SJSA1 (cell line): ENCODE results near the gene KCNJ12. TPM values are rescaled to one million over a fixed set of nuclear protein-coding genes. Genes with fewer than 3 reads are reported as not detected.
"Not testable (repeated sequence)": the region's sequence is repeated elsewhere in the genome, so short reads cannot be mapped to it uniquely, and the experiment has no call there.

Experiments
- DNase-seq, 2 experiments: peaks; one replicate each; pipeline ENCODE4 v3.0.0-alpha.2; 2015 to 2020; ENCODE audit warnings: low spot score in 2 of 2, low read depth in 1 of 2
- H3K27ac ChIP-seq: fragments of 250-450 bp; sonication (Bioruptor Pico); 2 replicates; pipeline ENCODE4 v1.5.1; 2020; ENCODE audit warnings: mild to moderate bottlenecking, moderate library complexity
- H3K27me3 ChIP-seq: fragments of 250-450 bp; sonication (Bioruptor Pico); replicated peaks from 2 replicates; pipeline ENCODE4 v1.5.1; 2020; ENCODE audit warnings: mild to moderate bottlenecking, moderate library complexity
- H3K36me3 ChIP-seq: fragments of 250-450 bp; sonication (Bioruptor Pico); 2 replicates; pipeline ENCODE4 v1.5.1; 2020; ENCODE audit warnings: mild to moderate bottlenecking
- H3K4me1 ChIP-seq: fragments of 250-450 bp; sonication (Bioruptor Pico); replicated peaks from 2 replicates; pipeline ENCODE4 v1.6.1; 2021; ENCODE audit warnings: mild to moderate bottlenecking
- H3K4me3 ChIP-seq: fragments of 250-450 bp; sonication (Bioruptor Pico); 2 replicates; pipeline ENCODE4 v1.5.1; 2020; ENCODE audit warnings: mild to moderate bottlenecking
- H3K9me3 ChIP-seq: fragments of 250-450 bp; sonication (Bioruptor Pico); replicated peaks from 2 replicates; pipeline ENCODE4 v1.5.1; 2020; ENCODE audit warnings: mild to moderate bottlenecking
- total RNA-seq: library from RNA; depleted of rRNA; stranded (reverse); fragments of >200 nt; shearing (Covaris generic); gene quantifications from 2 replicates; pipeline ENCODE4 v1.2.3, GENCODE V29; 2014; rRNA removed

KCNJ12 gene
- not detected in 2 replicates for total RNA-seq

DNA sequence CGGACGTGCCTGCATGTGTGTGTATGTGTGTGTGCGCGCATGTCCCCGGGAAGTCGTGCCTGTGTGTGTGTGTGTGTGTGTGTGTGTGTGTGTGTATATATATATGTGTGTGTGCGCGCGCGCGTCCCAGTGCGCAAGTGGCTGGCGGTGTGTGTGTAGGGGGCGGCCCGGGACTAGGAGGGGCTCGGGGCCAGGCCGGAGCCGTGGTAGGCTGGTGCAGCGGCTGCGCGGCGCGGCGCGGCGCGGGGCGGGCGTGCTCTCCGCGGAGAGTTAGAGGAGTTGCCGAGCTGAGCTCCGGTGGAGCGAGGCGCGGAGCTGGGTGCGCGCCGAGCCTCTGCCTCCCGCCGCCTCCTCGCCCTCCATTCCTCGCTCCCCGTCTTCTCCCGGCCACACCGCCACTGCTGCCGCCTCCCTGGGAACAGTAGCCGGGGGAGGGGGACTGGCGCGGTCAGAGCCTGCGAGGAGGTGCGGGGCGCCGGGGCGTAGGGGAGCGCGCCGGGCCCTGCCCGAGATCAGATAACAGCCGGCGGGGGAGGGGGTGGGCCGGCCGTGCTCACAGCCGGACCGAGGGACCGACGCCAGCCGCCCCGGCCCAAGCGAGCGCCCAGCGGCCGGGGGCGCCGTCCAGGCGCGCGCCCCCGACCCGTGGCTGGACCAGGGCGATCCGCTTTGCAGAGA, at the start of gene KCNJ12:
KCNJ12 (plus strand) TSS at position 277 of the 678 bp plus-strand sequence. CDS start 38,986 bp downstream, outside the sequence.
- Histone ChIP-seq H3K4me1 (peaks cover 10% of the 10 kb centered on the region), H3K4me3 (no peak within 1 kb of the TSS), H3K9me3 (no peaks in the 10 kb centered on the region), H3K27ac (no peak within 1 kb of the TSS), H3K36me3 (no peaks in the 10 kb centered on the region), H3K27me3 (peaks cover 26% of the 10 kb centered on the region)
- DNase-seq = no peak

DNA sequence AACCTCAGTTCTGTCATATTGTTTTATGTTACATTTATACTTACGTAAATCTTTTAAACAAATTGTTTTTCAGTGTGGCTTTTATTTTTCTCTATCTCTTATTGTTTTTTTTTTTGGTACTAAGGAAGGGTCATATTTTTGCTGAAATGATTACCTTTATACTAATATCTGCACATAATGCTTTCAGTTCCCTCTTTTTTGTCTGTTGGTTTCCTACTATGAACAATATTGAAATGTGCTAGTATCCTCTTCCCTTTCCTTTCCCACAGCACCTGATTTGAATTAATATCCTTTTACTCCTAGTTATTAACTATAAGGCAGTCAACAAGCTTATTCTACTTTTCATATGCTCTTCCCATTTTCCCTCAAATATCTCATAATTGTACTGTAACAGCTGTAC, 48.2 kb upstream of the KCNJ12 start:
- not testable (repeated sequence) for H3K36me3 ChIP-seq, H3K27ac ChIP-seq, H3K4me1 ChIP-seq, H3K9me3 ChIP-seq, H3K4me3 ChIP-seq, H3K27me3 ChIP-seq, DNase-seq

DNA sequence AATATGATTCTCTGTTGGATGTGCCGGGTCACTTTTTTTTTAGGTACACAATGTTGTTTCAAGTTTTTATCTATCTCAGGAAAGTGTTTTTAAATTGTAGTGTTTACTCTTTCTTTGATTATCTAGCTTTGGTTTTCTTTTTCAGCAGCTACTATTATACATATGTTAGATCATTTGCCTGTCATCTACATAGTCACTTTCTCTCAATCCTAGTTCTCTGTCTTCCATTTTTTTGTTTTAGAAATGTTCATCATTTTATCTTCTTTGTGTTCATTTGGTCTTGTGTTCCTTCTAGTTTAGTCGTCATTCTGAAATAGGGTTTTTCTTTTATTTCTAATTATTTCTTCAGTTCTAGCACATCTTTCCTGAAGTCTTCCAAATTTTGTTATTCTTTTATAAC, 47.4 kb upstream of the KCNJ12 start:
- not testable (repeated sequence) for H3K36me3 ChIP-seq, DNase-seq, H3K4me3 ChIP-seq

DNA sequence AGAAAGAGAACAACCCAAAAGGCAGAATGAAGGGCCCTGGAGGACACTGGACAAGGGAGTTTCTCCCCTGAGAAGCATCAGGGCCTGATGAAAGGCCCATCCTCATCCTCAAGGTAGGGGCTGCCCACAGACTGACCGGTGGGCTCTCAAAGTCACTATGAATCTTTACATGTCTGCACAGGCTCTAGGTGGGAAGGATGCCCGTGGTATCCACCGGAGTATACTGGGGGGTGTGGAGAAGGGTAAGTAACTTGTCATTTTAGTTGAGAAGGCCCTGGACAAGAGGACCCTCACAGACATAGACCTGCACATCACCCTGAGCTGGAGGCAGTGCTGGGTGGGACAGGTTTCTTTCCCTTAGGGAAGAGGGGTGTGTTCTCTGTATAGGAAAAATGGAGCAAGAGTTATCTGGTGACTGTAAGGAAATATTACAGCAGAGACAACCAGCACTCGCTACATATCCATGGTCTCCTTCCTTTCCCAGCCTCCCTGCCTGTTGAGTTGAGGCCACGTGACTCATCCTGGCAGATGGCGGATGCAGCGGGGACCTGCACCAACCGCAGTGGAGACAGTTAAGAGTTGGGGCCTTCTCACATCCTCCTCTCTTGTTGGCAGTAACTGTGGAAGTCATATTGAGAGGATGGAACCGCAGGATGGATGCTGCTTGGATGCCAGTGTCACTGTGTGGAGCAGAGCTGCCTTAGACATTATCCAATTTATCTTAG, 45.6 kb upstream of the KCNJ12 start:
- Histone ChIP-seq H3K27ac (no peak overlapping the region), H3K4me3 (no peak overlapping the region)
- peak in 1 of 2 experiments; percentile 34 for DNase-seq

More for the DNA sequence above, 47.4 kb upstream of the KCNJ12 start:
- not testable (repeated sequence) for H3K27me3 ChIP-seq, H3K4me1 ChIP-seq, H3K9me3 ChIP-seq, H3K27ac ChIP-seq

DNA sequence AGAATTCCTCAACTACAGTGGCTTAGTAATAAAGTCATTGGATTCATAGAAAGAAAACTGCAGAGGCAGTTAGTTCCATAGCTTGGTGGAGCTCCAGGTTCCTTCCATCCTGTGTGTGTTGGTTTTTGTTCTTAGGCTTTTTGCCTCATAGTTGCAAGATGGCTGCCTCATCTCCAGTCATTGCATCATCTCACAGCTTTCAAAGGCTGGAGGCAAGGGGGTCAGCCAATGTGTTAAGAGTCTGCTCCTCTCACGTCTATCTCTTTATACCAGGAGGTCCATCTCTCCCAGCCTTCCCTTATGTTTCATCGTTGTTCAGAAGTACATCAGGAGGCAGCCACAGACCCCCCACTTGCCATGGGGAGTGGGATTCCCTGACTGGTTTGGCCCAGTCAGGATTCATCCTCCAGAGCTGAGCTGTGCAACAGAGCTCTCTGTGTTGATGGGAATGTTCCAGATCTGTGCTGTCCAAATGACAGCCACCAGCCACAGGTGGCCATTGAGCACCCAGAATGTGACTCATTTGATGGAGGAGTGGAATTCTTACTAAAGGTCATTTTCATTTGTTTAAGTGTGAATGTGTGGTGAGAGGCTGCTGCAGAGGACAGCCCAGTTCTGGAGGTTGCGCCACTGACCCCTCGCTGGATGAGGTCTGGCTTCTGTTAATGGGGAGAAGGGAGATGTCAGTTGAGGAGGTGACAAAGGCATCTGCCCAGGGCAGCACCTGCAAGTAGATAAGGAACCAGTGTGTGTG, 39.4 kb upstream of the KCNJ12 start:
- not testable (repeated sequence) for H3K4me1 ChIP-seq, H3K9me3 ChIP-seq, H3K4me3 ChIP-seq, H3K36me3 ChIP-seq, DNase-seq, H3K27ac ChIP-seq, H3K27me3 ChIP-seq

More for the DNA sequence above, 45.6 kb upstream of the KCNJ12 start:
- H3K27me3 ChIP-seq = no peaks in the 10 kb centered on the region
- no peaks in the 10 kb centered on the region for H3K36me3 ChIP-seq
- H3K9me3 ChIP-seq = no peaks in the 10 kb centered on the region
- no peaks in the 10 kb centered on the region for H3K4me1 ChIP-seq

DNA sequence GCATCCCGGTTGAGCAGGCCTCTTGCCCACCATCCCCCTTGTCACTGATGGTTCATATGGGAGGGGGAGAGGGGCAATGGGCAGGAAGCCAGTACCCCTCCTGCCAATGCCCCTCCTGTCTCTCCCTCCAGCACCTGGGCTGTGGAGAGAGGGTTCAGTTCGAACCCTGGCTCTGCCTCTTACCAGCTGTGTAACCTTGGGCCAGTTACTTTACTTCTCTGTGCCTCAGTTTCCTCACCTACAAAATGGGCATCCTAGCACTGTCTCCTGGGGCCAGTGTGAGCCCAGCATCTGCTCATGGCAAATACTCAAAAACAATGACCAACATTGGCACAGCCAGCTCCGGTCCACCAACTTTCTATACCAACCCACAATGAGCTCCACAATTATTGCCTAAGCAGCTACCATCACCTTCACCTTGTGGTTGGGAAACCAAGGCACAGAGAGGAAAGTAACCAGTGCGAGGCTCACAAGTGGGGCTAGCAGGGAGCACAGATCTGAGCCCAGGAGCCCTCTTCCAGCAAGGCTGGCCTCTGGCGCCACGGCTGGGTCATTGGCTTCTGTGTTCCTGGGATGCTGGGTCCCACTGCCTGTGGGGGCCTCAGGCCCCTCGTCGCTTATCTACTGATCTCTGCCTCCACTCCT, 38.1 kb upstream of the KCNJ12 start:
- not testable (repeated sequence) for H3K4me3 ChIP-seq, H3K36me3 ChIP-seq, H3K27me3 ChIP-seq, H3K9me3 ChIP-seq, H3K4me1 ChIP-seq, H3K27ac ChIP-seq
- DNase-seq = peak in 1 of 2 experiments; percentile 32

DNA sequence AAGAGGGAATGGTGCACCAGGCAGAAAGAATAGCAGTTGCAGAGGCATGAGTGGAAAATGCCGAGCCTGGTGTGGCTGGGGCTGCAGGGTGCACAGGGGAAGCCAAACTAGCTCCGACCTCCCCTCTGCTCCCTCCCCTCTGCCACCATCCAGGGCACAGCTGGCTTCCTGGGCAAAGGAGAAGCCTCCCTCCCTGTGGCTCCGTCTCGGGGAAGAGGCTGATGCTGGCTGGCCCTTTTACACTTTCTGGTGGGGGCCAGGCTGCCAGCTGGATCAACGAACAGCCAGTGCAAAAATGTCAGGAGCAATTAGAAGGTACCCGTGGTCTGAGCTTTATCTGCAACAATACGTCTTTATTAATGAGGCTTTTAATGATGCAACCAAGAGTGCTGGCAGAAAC, 37.1 kb upstream of the KCNJ12 start:
- Histone ChIP-seq H3K27me3 (no peaks in the 10 kb centered on the region), H3K4me1 (no peaks in the 10 kb centered on the region), H3K4me3 (no peak overlapping the region), H3K36me3 (no peaks in the 10 kb centered on the region), H3K27ac (no peak overlapping the region), H3K9me3 (no peaks in the 10 kb centered on the region)
- DNase-seq = no peak

DNA sequence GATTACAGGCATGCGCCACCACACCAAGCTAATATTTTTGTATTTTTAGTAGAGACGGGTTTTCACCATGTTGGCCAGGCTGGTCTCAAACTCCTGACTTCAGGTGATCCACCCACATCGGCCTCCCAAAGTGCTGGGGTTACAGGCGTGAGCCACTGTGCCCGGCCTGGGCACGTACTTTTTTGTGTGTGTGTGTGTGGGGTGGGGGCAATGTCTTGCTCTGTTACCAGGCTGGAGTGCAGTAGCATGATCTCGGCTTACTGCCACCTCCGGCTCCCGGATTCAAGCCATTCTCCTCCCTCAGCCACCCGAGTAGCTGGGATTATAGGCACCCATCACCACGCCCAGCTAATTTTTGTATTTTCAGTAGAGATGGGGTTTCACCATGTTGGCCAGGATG, 36.6 kb upstream of the KCNJ12 start:
- not testable (repeated sequence) for DNase-seq, H3K36me3 ChIP-seq, H3K9me3 ChIP-seq, H3K4me3 ChIP-seq, H3K27ac ChIP-seq, H3K27me3 ChIP-seq, H3K4me1 ChIP-seq

DNA sequence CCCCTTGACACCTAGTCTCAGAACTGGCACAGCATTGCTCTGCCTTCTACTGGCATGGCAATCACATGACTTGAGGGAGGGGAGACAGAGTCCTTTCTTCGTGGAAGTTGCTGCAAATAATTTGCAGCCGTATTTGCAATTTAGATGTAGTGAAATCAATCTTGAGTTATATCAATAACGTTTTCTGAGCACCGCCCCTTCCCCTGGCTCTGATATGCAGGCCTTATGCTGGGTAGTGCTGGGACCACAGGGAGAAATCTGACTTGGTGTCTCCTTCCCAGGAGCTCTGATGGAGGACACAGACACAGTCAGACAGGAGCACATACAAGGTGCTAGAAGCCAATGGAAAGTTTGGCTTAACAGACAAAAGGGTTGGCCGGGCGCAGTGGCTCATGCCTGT, 35.8 kb upstream of the KCNJ12 start:
- H3K4me1 ChIP-seq, H3K4me3 ChIP-seq, H3K9me3 ChIP-seq, DNase-seq, H3K36me3 ChIP-seq, H3K27me3 ChIP-seq, H3K27ac ChIP-seq: not testable (repeated sequence)

DNA sequence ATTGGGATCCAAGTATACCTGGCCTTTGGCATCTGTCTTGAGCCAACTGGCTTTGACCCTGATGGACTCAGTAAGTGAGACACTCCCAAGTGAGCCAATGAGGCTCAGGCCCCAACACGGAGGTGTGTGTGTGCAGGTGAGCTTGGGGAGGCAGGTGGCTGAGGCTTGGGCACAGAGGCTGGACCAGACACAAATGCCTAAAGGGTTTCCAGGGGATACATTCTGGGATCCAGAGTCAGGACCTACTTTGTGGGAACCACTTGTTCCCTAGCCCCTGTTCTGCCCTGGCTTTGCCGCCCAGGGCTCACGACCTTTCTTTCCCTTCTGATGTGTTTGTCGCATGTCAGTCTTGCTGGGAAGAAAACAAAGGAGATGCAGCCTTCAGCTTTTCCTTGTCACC, 34.9 kb upstream of the KCNJ12 start:
- H3K4me1 ChIP-seq, H3K27me3 ChIP-seq, H3K36me3 ChIP-seq, H3K9me3 ChIP-seq, H3K27ac ChIP-seq, DNase-seq, H3K4me3 ChIP-seq: not testable (repeated sequence)

DNA sequence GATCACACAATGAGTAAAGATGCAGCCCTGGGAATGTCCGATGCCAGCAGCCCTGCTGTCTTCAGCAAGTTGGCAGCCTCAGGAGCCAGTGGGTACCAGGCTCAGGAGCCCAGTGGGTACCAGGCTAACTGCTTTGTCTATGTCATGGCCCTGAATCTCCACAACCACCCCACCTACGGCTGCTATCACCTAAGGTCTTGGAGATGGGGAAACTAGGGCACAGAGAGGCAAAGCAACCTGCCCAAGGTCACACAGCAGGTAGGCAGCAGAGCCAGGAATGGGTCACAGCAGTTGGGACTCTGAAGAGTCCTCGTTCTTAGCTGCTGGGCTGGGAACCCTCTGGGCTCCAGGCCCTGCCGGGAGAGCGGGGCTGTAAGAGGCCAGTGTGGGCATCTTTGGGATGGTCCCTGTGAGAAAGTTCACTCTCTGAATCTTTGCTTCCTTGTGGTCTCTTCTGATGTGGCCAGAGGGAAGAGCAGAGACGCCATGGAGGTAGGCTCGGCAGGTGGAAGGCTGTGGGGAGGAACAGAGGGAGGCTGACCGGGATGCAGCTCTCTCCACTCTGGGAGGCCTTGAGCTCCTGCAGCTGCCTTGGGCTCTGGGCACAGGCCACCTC, 34.1 kb upstream of the KCNJ12 start:
- not testable (repeated sequence) for H3K4me3 ChIP-seq, H3K9me3 ChIP-seq, H3K36me3 ChIP-seq, H3K27me3 ChIP-seq, H3K27ac ChIP-seq, DNase-seq, H3K4me1 ChIP-seq

DNA sequence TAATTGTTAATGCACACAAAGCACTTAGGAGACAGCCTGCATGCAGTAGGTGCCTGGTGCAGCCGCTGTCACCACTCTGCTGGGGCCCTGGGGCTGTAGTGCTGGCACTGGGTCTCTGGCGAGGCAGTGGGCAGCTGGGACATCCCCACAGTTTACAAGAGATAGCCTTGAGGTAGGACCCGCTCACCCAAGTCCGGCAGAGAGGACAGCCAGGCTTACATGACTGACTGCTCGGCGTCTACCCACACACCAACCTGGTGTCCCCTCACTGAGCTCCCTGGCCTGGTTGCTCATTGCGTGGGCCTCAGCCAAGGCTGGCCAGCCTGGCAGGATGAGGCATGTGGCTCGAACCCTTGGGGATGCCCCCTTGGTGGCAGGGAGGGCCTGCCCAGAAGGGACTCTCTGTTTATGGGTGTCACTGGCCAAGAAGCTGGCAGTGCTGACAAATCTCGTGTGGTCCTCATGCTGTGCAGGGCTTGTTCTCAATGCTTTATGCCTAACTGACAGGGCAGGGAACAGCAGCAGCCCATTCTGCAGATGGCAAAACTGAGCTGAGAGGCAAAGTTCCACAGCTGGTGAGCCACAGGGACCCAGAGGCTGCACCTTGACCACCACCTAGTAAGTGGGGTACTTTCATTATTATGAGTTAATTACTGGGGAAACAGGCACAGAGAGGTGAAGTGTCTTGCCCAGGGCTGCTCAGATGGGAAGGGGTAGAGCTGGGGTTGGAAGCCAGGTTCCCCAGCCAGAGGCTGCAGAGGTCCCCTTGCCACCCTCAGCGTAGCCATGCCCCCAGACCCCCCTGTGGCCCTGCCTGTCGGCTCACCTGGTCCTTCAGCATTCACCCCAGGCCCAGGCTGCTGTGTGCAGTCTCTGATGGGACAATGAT, 32.9 kb upstream of the KCNJ12 start:
- not testable (repeated sequence) for H3K4me1 ChIP-seq, H3K9me3 ChIP-seq, H3K27me3 ChIP-seq, H3K27ac ChIP-seq, H3K36me3 ChIP-seq, DNase-seq, H3K4me3 ChIP-seq

DNA sequence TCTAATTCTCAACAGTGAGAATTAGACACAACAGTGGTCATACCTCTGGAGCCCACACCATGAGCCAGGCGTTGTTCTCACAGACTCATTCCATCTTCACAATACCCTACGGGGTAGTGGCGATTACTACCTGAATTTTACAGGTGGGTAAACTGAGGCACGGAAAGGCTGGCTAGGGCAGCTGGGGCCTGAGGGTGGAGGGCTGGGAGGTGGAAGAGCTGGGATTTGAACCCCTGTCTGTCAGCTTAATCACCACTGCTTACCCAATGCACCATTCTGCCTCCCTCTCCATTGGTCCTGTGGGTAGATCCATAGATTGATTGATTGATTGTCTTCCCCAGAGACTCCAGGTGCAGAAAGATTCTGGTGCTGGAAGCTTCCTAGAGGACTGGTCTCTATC, 31.4 kb upstream of the KCNJ12 start:
- not testable (repeated sequence) for H3K27me3 ChIP-seq, DNase-seq, H3K27ac ChIP-seq, H3K36me3 ChIP-seq, H3K4me3 ChIP-seq, H3K4me1 ChIP-seq, H3K9me3 ChIP-seq
